HG03457 (cell line): ENCODE results near the gene TPM3.
A peak's percentile ranks its signal among the peaks of the same experiment; 100 is the strongest.
"Not testable (repeated sequence)": the region's sequence is repeated elsewhere in the genome, so short reads cannot be mapped to it uniquely, and the experiment has no call there.

Experiments
- ATAC-seq: cut with Tn5 transposase; IDR thresholded peaks from one replicate; pipeline ENCODE4 v1.9.1; 2021; ENCODE audit warnings: moderate number of reproducible peaks; ENCODE audit not compliant: unreplicated experiment

Gene TPM3

GRCh38 chr1:154206196-154206595, 14.3 kb upstream of the TPM3 start, which contains the start of gene CFAP141:
Gene CFAP141 (minus strand): TSS chr1:154206333. CDS start chr1:154206307, 26 bp downstream.
- ATAC-seq = no peak

- not testable (repeated sequence) for ATAC-seq
These were observed 13.9 kb upstream of the TPM3 start for GRCh38 chr1:154205778-154206177.

- ATAC-seq = no peak
These were observed 7.6 kb upstream of the TPM3 start for GRCh38 chr1:154199563-154199879.

GRCh38 chr1:154198756-154199562, 7.1 kb upstream of the TPM3 start:
- no peak for ATAC-seq

- ATAC-seq = no peak
These were observed 1.9 kb upstream of the TPM3 start for GRCh38 chr1:154193821-154194220.

- ATAC-seq = no peak
These were observed 576 bp upstream of the TPM3 start for GRCh38 chr1:154192476-154192875.

GRCh38 chr1:154190550-154190949, 1.4 kb downstream of the TPM3 start:
- no peak for ATAC-seq

- no peak for ATAC-seq
These were observed 4.9 kb downstream of the TPM3 start for GRCh38 chr1:154186852-154187501.

GRCh38 chr1:154186177-154186576, 5.7 kb downstream of the TPM3 start:
- no peak for ATAC-seq

GRCh38 chr1:154183046-154183915, 8.6 kb downstream of the TPM3 start:
- peak; percentile 37 for ATAC-seq

GRCh38 chr1:154182344-154183045, 9.4 kb downstream of the TPM3 start:
- ATAC-seq = no peak

- ATAC-seq = no peak
These were observed 10.0 kb downstream of the TPM3 start for GRCh38 chr1:154181944-154182343.

- no peak for ATAC-seq
These were observed 11.8 kb downstream of the TPM3 start for GRCh38 chr1:154179946-154180687.

GRCh38 chr1:154178911-154179811, 12.7 kb downstream of the TPM3 start:
- ATAC-seq = no peak

GRCh38 chr1:154178013-154178412, 13.9 kb downstream of the TPM3 start:
- no peak for ATAC-seq

GRCh38 chr1:154176337-154176736, 15.6 kb downstream of the TPM3 start:
- no peak for ATAC-seq

- ATAC-seq = no peak
These were observed 17.2 kb downstream of the TPM3 start for GRCh38 chr1:154174654-154175053.

GRCh38 chr1:154171880-154172279, 20.0 kb downstream of the TPM3 start:
- no peak for ATAC-seq

- ATAC-seq = no peak
These were observed 20.7 kb downstream of the TPM3 start for GRCh38 chr1:154171223-154171583.
